Sigmoid colon (tissue), 4 donors: ENCODE results near the gene KRTCAP2.
"Not testable (repeated sequence)": the region's sequence is repeated elsewhere in the genome, so short reads cannot be mapped to it uniquely, and the experiment has no call there.

ENCODE experiments used
- CTCF ChIP-seq, 4 experiments: fragments of 450-650 bp in 3 of 4; fragments of 200-600 bp in 1 of 4; IDR thresholded peaks; one replicate each; pipeline ENCODE4 v1.5.1; 2016 to 2019; ENCODE audit warnings: antibody characterized with exemption in 4 of 4, mild to moderate bottlenecking in 3 of 4, moderate library complexity in 2 of 4
- EP300 ChIP-seq, 4 donors: sonication (generic); formaldehyde crosslinking; IDR thresholded peaks; one replicate each; pipeline ENCODE4 v1.6.1; 2017; ENCODE audit warnings: antibody characterized with exemption in 4 of 4
- POLR2A ChIP-seq, 2 donors: fragments of 450-650 bp; IDR thresholded peaks; one replicate each; pipeline ENCODE4 v1.6.1; 2016; ENCODE audit warnings: antibody characterized with exemption in 2 of 2, mild to moderate bottlenecking in 2 of 2, moderate library complexity in 2 of 2
- POLR2AphosphoS5 ChIP-seq, 4 donors: sonication (generic); formaldehyde crosslinking; IDR thresholded peaks; one replicate each; pipeline ENCODE4 v1.6.1; 2017; ENCODE audit warnings: antibody characterized with exemption in 4 of 4

- TF ChIP-seq CTCF, POLR2A, POLR2AphosphoS5, EP300 (IDR thresholded peaks at IDR 0.05): not testable (repeated sequence)
Observed at GRCh38 chr1:155164625-155165024, 8.5 kb downstream of the KRTCAP2 start.
